GM18517 (cell line): ENCODE measurements around the gene H2AZ1.

Source experiments
- ATAC-seq: cut with Tn5 transposase; IDR thresholded peaks from one replicate; pipeline ENCODE4 v1.9.1; 2021; ENCODE audit warnings: mild to moderate bottlenecking, moderate library complexity; ENCODE audit not compliant: unreplicated experiment

H2AZ1 gene

DNA sequence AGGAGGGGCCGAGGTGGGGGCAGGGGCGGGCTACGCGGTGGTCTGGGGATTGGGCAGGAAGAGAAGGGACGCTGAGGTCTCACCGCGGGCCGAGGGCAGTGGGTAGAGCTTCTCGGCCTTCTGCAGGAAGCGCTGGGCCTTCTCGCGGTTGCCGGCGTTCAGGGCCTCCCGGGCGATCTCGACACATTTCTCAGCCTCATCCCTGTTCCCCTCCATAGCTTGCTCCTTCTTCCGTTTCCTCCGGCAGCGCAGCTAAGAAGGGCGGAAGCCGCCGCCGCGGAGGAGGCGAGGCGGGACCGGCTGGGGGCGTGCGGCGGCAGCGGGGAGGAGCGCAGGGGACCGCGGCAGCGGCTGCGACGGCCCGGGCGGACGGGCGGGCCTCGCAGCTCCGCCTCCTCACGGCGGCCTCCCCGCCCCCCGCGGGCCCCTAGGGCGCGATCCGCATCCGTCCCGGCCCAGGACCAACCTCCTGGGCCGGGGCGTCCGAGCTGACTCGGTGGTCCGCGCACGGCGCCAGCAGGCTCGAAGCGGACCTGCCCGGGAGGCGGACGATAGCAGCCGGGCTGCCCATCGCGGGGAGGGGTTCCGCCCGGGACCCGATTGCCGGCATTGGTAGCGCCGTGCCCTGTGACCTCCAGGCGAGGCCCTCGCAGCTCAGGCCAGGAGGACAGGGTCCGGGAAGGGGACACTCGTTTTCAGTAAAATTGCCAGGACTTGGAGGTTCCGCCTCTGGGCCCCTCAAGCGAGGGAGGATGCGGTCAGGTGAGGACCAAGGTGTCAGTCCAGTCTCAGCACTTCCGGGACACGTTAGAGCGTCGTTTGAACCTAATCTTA lies 3.5 kb downstream of the H2AZ1 start, which contains the start of gene DNAJB14:
DNAJB14 (minus strand) TSS at position 263 of the 834 bp plus-strand sequence; CDS start at position 216, 47 bp downstream.
- ATAC-seq = peak; percentile 30

DNA sequence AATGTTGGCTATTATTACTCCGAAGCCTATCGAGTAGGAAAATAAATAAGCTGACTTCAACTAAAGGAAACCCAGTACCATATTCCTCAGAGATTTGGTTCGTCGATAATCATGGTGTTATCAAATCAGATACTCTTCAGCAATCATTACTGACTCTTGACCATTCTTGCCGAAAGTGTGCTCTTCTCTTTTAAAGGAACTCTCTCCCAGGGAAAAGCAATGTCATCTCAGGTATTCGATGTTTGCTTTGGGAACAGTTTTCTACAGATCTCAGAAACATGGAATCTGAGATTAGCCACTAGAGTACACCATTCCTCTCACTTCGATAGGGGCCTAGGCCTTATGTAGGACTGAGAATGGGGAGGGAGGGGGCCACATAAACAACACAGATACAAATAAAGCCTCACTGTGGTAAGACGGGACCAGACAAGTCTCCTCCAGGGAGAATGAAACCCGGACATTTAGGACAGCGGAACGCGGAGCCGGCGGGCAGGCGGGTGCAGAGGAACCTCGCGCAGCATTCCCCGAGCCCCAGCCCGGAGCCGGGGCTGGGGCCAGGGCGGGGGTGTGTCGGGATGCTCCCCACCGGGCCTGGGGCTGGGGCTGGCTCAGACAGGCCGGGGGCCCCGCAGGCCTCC lies 4.2 kb downstream of the H2AZ1 start:
- peak; percentile 0 for ATAC-seq

DNA sequence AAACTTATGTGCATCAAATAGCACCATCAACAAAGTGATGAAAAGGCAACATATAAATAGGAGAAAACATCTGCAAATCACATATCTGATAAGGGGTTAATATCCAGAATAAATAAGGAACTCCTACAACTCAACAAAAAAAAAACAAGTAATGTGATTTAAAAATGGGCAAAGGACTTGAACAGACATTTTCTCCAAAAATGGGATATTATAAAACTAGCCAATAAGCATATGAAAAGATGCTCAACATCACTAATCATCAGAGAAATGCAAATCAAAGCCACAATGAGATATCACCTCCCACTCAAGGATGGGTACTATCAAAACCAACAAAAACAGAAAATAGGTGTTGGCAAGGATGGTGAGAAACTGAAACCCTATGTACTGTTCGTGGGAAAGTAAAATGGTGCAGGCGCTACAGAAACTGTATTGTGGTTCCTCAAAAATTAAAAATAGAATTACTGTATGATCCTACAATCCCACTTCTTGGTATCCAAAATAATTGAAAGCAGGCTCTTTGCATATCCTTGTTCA lies 6.1 kb downstream of the H2AZ1 start:
- no peak for ATAC-seq

DNA sequence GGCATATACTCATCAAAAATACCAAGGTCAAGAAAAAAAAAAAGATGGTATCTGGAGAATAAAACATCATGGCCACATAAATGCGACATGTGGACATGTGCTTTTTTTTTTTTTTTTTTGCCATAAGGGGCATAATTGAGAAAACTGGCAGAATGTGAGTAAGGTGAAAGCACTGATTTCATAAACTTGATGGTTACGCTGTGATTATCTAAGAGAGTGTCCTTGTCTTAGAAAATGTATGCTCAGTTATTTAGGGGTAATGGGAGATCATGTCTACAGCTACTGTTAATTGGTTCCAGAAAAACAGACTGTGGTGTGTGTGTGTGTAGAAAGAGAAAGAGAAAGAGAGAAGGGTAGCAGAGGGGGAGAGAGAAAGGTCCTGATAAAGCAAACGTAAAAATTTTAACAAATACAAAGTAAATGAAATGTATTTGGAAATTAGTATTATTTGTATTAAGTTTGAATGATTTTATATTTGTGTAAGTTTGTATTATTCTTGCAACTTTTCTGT lies 11.8 kb downstream of the H2AZ1 start:
- no peak for ATAC-seq

DNA sequence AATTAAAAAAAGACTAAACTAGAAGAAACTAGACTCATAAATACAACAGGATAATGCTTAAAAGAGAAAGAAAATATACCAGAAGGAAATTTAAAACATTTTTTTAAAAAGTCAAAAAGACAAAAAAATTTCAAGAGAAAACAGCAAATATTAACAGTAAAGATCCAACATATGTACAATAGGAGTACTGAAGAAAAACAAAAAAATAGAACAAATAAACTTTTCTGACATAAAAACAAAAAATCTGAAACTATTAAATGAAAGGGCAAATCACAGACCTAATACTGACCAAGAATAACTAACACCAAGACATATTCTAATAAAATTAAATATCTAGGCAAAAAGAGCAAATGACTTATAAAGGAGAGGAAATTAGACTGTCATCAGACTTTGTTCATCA lies 15.2 kb downstream of the H2AZ1 start:
- no peak for ATAC-seq

DNA sequence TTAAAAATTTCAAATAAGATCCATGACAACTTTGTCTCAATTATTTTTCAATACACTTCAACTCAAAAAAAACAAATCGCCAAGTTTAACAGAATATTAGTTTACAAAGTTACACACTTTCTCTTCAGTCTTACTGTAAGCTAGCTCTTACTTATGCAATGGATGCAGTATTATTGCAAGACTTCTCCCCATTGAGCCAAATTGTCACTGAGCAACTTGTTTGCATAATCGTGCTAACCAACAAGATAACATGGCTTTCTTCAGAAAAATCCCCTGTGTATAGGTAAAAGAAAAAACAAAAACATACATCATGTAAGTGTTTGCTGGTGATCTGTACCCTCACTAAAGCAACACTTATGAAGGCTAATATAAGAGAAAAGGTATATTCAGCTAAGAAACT lies 22.5 kb downstream of the H2AZ1 start:
- no peak for ATAC-seq

DNA sequence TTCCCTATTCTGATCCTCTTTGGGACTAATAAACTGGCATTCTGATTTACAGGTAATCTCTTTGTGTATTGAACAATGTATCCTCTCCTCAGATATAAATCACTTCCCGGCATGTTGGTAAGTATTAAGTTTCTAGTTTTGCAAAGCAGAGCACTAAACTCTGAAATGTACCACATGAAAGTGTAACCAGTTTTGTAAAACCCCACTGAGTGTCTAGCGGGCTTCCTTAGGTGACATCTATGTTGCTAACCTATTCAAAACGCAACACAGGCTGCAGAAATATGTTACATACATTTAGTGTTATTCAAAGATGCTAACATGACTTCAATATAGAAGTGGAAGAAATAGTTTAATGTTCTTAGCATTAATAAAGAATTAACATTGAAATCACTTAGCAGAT lies 28.9 kb downstream of the H2AZ1 start:
- no peak for ATAC-seq

DNA sequence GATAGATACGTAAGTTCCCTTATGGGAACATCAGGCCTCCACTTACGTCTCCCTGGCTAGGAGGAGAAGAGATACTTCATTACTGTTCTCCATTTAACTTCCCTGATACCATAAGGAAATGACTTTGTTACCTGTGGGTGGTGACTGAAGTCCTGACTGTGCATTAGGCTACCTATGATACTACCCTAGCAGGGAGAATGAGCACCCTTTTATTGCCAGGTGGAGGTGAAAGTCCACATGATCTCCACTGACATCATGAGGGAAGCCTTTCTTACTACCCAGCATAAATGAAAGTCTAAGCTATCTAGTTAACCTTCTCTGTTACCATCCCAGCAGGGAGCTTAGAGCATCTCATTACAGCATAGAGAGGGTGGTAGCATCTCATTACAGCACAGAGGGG lies 31.4 kb downstream of the H2AZ1 start:
- no peak for ATAC-seq

DNA sequence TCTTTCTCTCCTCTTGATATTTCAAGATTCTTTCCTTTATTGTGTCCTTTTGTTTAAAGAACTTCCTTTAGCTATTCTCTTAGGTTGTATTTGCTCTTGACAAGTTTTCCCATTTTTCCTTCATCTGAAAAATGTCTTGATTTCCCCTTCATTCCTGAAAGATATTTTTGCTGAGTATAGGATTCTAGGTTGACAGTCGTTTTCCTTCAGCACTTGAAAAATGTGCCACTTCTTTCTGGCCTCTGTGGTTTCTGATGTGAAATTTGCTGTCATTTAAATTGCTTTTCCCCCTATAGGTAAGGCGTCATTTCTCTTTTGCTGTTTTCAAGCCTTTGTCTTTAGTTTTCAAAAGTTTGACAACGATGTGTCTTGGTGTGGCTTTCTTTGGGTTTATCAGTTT lies 32.5 kb downstream of the H2AZ1 start:
- ATAC-seq = no peak

DNA sequence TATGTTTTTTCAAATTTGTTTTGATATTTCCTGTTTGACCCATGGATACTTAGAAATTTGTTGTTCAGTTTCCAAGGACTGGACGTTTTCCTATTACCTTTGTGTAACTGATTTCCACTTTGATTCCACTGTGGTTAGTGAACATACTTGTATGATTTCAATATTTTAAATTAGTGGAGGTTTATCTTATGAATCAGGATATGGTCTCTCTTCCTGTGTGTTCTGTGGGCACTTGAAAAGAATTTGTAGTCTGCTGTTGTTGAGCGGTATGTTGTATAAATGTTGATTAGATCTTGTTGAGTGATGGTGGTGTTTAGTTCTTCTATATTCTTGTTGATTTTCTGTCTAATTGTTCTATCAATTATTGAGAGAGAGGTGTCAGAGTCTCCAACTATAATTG lies 34.6 kb downstream of the H2AZ1 start:
- ATAC-seq = no peak
